ENCODE data around the gene MGRN1. TPM values are rescaled to one million over a fixed set of nuclear protein-coding genes. Genes with fewer than 3 reads are reported as not detected.
"Not testable (repeated sequence)": the region's sequence is repeated elsewhere in the genome, so short reads cannot be mapped to it uniquely, and the experiment has no call there.

Gene MGRN1
- polyA plus RNA-seq, 1 donor = 35.5 TPM

- DNase-seq (ENCODE audit: low read depth) = no peak
Measured at GRCh38 chr16:4733211-4733742, 108.7 kb downstream of the MGRN1 start.

- DNase-seq (ENCODE audit: low read depth) = no peak
Measured at GRCh38 chr16:4733747-4734062, 109.1 kb downstream of the MGRN1 start.

GRCh38 chr16:4734063-4734729 lies 109.6 kb downstream of the MGRN1 start, which contains the start of the genes ANKS3 and DNAAF8:
Gene ANKS3, minus strand, starts transcription at chr16:4734271. Its CDS starts 4,122 bp downstream, at chr16:4730149.
Gene DNAAF8, plus strand, starts transcription at chr16:4734537. Its CDS starts 1,978 bp downstream, at chr16:4736515.
- peak; percentile 85 for DNase-seq (ENCODE audit: low read depth)

GRCh38 chr16:4734730-4735535 lies 110.3 kb downstream of the MGRN1 start:
- peak; percentile 60 for DNase-seq (ENCODE audit: low read depth)

- no peak for DNase-seq (ENCODE audit: low read depth)
Measured at GRCh38 chr16:4736546-4736945, 111.9 kb downstream of the MGRN1 start.

GRCh38 chr16:4737545-4737944 lies 112.9 kb downstream of the MGRN1 start:
- no peak for DNase-seq (ENCODE audit: low read depth)

GRCh38 chr16:4738370-4738769 lies 113.7 kb downstream of the MGRN1 start:
- not testable (repeated sequence) for DNase-seq (ENCODE audit: low read depth)

Other genes starting within 250 kb of the MGRN1 start
- gene CORO7, start 208.2 kb upstream of the MGRN1 start, polyA plus RNA-seq (ENCODE audit: insufficient read length) = 19.4 TPM
- gene DNAJA3, start 199.0 kb upstream of the MGRN1 start, polyA plus RNA-seq (ENCODE audit: insufficient read length) = 29.6 TPM
- gene NMRAL1, start 150.2 kb upstream of the MGRN1 start, polyA plus RNA-seq (ENCODE audit: insufficient read length) = 13.2 TPM
- 36.2 TPM for gene HMOX2, start 148.4 kb upstream of the MGRN1 start, polyA plus RNA-seq (ENCODE audit: insufficient read length)
- 46.2 TPM for gene CDIP1, start 86.1 kb upstream of the MGRN1 start, polyA plus RNA-seq (ENCODE audit: insufficient read length)
- gene C16orf96, start 68.5 kb upstream of the MGRN1 start, polyA plus RNA-seq (ENCODE audit: insufficient read length) = 0.73 TPM
- 23.4 TPM for gene UBALD1, start 9.9 kb upstream of the MGRN1 start, polyA plus RNA-seq (ENCODE audit: insufficient read length)
- 23.3 TPM for gene NUDT16L1, start 68.7 kb downstream of the MGRN1 start, polyA plus RNA-seq (ENCODE audit: insufficient read length)
- gene ANKS3, start 109.4 kb downstream of the MGRN1 start, polyA plus RNA-seq (ENCODE audit: insufficient read length) = 16.0 TPM
- 0.63 TPM for gene DNAAF8, start 109.7 kb downstream of the MGRN1 start, polyA plus RNA-seq (ENCODE audit: insufficient read length)
- 8.7 TPM for gene ZNF500, start 142.3 kb downstream of the MGRN1 start, polyA plus RNA-seq (ENCODE audit: insufficient read length)
- gene SEPTIN12, start 163.5 kb downstream of the MGRN1 start, polyA plus RNA-seq (ENCODE audit: insufficient read length) = not detected
- not detected for gene SMIM22, start 170.5 kb downstream of the MGRN1 start, polyA plus RNA-seq (ENCODE audit: insufficient read length)
- 13.5 TPM for gene ROGDI, start 177.8 kb downstream of the MGRN1 start, polyA plus RNA-seq (ENCODE audit: insufficient read length)
- 46.8 TPM for gene GLYR1, start 222.5 kb downstream of the MGRN1 start, polyA plus RNA-seq (ENCODE audit: insufficient read length)
- gene UBN1, start 222.7 kb downstream of the MGRN1 start, polyA plus RNA-seq (ENCODE audit: insufficient read length) = 17.9 TPM